GM19043 (cell line): Measurements from ENCODE around the gene CPXM2.

Source experiments
- ATAC-seq: cut with Tn5 transposase; IDR thresholded peaks from one replicate; pipeline ENCODE4 v1.9.1; 2021; ENCODE audit warnings: low read depth; ENCODE audit not compliant: unreplicated experiment

The CPXM2 gene

DNA sequence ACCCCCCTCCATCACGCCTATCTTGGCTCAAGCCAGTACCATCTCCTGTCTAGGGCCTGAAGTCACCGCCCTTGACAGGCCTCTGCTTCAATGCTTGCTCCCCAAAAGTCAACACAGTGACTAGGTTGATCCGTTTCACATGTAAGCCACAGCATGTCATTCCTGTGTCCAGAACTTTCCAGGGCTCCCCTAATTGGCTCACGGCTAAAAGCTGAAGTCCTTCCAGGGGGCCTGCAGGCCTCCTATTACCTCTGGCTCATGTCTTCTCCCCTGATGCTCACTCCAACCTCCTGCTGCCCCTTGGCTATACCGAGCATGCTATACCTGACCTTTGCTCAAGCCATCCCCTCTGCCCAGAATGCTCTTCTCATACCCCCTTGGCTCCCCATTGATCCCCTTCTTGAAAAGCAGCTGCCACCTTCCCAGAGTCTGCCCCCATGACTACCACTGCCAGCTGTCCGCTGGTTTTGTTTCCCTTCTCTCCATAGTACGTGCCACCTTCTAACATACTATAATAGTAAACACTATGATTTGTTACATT is 39.1 kb downstream of the CPXM2 start:
- ATAC-seq: no peak

DNA sequence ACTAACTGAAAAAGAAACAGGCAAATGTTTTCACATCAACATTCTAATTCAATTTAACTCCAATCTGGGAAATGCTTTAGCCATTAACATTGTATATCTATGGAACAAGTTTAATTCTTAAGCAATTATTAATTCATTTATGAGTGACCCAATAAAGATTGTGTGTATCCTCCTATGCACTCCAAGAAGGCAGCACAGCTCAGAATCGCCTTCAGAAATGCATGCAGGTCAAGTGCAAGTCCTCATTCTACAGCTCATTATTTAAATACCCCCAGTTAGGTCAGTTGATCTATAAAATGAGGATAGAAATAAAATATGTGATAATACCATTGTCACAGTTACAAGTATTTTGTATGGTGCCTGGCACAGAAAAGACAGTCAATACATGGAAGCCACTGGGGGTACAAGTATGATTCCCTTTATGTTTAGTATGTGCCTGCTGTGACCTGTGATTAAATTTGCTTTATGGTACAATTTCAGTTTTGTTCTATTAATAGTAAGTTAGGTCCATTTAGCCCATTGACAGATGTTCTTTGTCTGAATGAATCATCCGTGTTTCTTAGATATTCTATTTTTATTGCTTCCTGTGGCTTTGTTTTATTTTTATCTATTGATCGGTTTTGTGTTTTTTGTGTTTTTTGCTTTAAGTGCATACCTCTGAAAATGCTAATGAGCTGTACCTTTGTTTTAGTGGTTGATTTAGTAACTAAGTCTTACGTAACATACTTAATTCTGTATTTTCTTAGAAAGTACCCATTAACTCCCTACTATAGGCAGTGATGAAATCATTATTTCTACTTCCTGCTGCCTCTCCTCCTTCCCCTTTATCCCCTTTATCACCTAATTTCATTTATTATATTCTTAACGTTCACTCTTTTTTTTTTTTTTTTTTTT is 42.8 kb downstream of the CPXM2 start:
- peak; percentile 71 for ATAC-seq

DNA sequence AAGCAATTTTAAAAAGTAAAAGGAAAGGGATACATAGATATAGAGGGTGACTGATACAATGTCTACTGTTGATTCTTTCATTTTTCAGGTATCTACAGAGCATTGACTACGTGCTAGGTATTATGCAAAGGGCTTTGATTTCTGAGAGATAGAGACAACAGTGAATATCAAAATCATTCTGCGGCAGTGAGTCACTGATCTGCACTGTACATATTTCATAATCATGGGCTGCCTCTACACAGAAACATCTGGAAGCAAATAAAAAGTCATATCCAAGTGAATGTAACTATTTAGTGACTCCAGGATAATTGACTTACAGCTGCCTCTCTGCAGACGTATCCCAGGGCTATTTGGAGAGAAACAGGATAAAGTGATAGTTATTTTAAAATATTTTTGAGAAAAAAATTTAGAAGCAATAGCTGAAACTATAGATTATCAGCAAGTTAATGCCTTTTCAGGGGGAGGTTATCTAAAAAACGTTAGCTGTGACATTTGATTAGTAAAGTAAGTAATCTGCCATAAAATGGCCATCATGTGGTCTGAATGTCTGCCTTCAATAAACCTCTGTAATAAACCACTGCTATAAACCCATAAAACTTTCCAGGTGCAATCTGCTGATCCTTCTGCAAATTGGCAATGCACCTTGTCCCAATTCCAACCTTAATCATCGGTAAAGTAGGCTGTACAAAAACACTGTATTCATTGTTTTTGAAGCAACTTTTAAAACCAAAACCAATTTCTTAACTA is 43.7 kb downstream of the CPXM2 start:
- ATAC-seq: no peak

DNA sequence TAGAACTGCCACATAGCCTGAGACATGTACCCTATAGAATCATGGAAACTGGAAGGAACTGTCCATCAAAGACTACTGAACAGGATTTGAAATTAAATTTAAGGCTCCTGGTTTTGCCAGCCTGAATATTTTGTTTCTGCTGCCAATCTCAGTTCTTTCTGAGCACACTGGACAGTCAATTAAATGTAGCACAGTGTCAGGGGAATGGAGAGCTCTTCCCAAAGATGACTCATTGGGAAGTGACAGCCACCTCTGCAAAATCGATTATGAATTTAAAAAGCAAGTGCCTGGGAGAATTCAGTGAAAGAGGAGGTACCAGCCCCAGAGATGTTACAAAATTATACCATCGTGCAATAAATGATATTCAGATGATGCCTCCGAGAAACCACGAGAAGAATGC is 47.8 kb downstream of the CPXM2 start:
- no peak for ATAC-seq

DNA sequence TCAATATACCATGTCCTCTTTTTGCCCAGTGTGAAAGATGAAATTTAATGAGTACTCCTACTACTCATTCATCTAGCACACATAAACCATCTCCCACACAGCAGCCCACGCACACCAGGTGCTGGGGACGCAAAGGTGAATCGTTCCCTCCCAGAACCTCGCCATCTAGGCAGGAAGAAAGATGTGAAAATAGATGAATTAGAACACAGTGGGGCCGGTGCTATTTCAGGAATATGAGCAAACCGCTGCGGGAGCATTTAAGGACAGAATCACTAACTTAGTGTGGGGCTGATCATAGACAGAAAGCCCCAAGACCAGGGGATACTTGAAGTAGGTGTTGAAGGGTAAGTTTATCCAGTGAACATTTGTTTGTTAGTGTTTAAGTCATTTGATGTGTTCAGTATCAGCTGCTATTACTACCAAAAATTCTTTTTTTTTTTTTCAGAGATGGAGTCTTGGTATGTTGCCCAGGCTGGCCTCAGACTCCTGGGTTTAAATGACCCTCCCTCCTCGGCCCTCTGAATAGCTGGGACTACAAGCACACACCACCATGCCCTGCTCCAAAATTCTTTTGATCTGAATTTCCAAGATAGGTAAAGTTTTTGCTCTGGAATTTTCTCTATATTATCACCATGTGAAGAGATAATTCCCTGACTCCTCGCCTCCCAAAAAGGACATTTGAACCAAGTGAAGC is 48.8 kb downstream of the CPXM2 start:
- ATAC-seq: no peak

DNA sequence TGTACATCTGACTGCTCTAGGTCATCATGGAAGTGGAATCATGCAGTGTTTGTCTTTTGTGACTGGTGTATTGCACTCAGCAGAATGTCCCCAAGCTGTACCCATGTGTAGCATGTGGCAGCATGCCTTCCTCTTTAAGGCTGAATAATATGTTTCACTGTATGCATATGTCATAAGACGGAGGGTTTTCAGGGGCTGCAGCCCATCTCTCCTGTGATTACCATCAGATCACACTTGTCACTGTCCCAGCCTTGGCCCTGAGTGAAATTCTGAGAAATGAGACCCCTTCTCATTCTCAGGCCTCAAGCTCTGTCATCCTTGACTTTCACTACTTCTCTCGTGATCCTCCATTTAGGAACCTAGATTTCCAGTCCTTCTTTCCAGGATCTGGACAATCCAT is 50.0 kb downstream of the CPXM2 start:
- no peak for ATAC-seq

DNA sequence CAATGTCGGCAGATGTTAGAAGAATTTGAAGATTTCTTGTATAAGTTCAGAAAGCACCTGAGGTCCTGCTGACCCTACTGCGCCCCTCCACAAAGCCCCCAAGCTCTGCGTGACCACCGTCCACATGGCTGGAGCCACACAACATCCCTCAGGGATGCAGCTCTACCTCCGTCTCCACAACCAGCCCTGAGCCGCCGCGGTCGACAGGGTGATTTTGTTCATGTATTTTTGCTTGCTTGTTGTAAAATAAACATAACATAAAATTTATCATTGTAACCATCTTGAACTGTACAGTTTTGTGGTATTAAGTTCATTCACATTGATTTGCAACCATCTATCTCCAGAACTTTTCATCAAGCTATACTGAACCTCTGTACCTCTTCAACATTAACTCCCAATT is 50.5 kb downstream of the CPXM2 start:
- no peak for ATAC-seq

DNA sequence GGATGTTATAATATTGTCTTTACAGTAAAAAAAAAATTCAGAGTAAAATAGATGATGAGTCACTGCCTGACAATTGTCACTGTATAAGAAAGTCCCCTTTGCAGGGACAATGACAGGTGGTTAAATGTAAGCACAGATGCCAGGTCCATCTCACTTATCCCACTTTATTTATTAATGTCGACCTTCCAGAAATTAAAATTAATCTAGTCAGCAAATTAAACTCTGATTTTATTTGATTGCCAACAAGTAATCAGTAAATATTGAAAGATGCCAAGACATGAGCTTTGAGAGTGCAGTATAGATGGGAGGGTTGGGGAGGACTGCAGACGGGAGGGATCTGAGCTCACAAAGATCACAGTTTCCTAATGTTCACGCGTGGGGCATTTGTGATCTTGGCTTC is 50.9 kb downstream of the CPXM2 start:
- ATAC-seq: no peak

DNA sequence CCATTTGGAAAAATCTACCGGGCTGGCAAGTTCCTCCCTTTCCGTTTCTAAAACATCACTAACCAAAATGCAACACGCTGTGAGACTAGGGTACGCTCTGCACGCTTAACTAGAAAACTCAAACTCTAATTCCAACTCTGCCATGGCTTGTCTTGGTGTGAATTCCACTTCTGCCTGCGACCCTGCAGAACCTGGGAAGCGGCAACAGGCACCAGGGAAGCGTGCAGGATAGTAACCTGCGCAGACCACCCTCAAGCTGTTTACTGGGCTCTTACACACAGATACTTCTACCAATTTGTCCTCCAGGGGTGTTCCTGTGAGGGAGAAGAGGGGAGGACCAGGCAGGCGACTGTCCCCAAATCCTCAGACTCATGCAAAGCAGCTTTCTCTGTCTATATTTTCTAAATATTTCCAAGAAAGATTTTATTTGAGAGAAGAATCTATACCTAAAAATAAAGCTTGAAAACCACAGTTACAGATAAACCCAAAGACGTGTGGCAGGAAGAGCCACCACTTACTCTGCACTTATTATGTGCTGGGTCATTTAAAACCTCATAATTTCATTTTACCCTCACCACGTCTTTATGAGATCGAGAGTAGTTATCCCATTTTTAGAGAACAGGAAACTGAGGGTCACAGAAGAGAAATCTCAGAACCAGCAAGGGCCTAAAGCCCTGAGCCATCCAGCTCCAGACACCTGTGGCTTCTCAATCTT is 52.9 kb downstream of the CPXM2 start:
- no peak for ATAC-seq

DNA sequence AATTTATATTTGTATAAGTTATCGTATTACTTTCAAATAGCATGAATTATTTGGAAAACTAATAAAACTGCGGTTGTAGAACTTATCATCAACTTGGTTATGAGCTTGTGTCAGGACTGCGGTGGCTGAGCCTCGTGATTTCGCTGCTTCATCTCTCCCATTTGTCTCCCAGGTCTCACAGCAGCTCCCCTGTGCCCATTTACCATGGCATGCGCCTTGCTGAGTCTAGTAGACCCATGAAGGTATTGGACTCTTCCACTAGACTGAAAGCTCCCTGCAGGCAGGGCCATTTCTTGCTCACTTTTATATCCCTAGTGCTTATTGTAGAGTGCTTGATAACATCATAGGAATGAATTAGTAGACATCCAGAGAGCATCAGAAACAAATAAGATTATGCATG is 53.9 kb downstream of the CPXM2 start:
- ATAC-seq: no peak

DNA sequence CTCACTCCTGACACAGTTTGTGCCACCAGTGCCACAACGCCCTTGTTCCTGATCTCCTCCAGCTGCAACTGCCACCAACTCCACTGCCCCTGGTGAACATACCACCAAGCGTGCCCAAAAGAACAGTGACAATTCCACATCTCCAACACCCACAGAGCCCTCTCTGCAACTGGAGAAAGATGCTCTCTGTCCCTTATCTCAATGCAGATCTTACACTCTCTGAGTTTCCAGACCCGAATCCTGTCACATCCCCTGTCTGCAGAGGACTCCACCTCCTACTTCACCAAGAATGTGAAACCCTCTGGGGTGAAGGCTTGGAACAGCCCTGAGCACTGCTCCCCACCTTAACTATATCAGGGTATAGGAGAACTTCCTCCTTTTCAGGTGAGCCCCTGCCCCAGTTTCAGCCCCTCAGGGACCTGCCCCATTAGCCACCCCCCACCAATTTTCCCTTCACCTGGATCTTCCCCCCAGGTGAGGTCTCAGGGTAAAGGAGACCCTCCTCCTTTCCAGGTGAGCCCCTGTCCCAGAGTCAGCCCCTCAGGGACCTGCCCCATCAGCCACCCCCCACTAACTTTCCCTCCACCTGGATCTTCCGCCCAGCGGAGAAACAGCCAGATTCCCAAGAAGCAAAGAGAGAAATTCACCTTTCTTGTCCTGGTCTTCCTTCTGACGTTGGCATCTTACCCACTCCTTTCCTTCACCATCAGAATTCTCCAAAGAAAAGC is 55.0 kb downstream of the CPXM2 start:
- ATAC-seq: no peak

DNA sequence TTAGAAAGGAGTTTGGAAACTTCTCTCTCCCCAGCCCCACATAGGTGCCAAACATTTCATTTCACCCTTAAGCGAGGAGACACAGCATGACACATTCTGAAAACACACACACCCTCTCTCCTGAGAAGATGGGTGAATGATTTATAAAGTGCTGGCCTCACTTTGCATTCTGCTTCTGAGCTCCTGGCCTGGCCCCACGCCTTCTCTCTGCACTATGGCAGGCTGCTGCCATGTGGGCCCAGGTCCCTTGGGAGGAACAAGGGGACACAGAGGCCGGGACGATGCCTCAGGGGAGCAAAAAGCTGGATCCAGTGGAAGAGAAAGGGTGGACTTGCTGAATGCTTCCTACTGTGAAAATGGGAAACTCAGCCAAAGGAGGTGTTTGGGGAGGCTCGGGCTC is 56.0 kb downstream of the CPXM2 start:
- peak; percentile 97 for ATAC-seq

DNA sequence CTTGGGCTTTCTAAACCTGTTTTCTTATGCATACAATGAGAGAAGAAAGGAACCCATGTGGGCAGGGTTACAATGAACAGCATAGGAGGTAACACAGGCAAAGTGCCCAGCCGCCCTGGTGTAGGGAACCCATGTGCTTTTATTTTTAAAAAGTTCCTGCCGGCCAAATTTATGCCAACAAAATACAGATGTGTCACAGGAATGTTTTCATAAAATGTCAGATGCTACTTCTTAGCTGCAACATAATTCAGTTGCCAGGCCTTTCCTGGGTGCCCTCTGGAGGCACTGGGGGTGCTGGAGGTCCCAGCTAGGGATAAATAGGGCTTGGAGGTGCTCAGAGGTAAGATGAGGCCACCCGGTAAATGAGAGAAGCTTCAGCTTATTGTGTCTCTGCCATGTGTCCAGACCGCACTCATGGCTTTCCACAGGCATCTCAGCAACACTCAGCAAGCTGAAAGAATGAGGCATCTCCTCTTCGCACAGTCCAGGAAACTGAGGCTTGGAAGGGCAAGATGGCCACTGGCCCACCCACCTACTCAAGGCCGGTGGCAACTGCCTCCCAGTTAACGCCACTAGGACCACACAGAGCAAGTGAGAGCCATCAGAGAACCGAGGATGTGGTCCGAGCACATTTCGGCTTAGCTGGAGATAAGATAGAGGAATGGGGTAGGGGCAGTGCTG is 58.3 kb downstream of the CPXM2 start:
- no peak for ATAC-seq

DNA sequence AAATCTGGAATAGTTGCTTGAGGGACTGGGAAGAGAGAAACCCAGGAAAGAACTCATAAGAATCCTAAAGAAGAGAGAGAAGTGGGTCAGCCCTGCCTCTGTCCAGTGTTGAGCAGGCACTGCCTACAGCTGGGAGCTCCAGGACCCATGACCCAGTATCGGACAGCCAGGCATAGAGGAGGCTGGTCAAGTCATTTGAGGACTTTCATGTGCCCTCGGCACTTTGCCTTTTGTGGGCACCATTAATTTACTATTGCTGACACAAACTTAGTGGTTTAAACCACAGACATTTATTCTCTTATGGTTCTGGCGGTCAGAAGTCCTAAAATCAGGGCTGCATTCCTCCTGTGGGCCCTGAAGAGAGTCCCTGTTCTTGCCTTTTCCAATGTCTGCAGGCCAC is 60.3 kb downstream of the CPXM2 start:
- no peak for ATAC-seq

DNA sequence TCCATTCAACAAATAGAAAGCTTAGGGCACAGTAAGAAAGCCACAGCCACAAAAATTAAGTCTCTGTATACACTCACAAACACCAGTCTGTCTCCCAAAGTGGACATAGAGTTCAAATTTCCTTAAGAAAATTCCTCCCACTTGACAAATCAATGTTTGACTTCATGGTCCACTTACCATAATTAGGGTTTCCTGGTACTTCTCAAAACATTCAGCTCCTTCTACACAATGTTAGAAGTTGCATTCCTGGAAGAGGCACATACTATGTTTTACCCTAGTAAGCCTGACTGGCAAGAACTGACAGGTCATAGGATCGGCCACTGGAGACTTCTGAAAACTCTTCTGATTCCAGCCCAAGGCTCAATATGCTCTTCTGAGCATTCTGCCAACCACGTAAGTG is 70.5 kb downstream of the CPXM2 start:
- no peak for ATAC-seq

DNA sequence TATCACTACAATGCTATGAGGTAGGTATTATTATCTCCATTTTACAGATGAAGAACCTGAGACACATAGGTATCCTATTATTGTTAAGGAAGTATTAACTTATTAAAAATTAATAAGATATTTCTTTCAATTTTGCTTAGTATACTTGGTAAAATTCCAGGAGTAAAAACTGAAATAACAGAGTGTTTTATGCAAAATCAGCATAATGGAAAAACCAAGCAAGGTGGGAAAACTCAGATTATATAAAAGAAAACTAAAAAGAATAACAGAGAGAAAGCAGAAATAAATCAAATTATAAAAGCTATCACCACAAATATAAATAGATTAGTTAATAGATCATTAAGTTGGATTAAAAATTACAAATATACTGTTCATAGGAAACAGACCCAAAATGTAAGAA is 82.0 kb downstream of the CPXM2 start:
- no peak for ATAC-seq

DNA sequence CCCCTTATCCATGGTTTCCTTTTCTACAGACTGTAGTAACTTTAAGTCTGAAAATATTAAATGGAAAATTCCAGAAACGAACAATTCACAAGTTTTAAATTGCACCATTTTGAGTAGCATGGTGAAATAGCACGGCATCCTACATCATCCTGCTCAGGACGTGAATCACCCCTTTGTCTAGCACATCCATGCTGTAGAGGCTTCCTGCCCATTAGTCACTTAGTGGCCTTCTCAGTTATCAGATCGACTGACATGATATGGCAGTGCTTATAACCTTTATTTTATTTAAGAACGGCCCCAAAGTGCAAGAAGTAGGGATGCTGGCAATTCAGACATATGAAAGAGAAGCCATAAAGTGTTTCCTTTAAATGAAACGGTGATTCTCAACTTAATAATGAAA is 82.7 kb downstream of the CPXM2 start:
- ATAC-seq: no peak

DNA sequence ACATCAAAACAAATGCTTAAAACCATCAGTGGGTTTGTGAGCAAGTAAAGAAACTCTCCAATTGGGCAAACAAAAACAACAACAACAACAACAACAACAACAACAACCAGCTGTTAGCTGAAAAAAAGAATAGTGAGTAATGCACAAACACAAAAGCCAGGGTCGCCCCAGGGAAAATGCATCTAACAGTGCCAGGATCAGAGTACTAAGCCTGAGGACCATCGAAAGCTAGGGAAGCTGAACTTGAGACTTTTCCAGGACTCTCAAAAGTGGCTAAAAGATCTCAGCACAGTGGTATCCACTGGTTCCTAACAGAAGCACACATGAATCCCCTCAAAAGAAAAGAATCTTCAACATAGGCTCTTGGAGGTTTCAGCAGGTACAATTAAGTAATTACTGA is 83.3 kb downstream of the CPXM2 start:
- ATAC-seq: no peak

DNA sequence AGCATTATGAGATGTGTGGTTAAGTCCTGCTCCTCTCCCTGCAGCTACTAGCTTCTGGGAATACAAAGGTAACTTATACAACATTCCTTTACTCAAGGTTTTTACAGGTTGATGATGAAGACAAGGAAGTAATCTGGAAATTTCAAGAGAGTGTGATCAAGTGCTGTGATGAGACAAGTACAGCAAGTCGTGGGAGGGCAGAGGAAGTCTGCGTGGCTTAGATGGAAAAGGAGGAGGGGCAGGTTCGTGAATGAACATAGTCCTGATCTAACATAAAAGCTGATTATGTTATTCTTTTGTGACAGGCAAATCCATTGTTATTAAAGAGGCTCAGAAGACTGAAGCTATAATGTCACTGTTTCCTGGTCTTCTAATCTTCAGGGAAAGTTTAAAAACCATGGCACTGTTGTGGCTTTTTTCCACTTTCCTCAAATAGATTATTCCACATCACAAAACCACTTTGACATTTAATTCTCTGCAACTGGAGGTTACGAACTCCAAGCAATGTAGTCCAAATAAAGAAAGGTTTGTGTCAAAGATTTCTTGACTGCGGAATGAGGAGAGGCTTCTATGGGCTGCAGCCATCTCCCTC is 84.1 kb downstream of the CPXM2 start:
- no peak for ATAC-seq
